Right lobe of liver (tissue), 6 donors: Measurements from ENCODE around the gene CT47C1. TPM values are rescaled to one million over a fixed set of nuclear protein-coding genes. Genes with fewer than 3 reads are reported as not detected.
"Not testable (repeated sequence)": the region's sequence is repeated elsewhere in the genome, so short reads cannot be mapped to it uniquely, and the experiment has no call there.

Experiments
- ATAC-seq, 4 donors: fragments of 200-7000 bp; cut with Tn5 transposase; one replicate each; pipeline ENCODE4 v1.9.1; 2020; ENCODE audit warnings: mild to moderate bottlenecking in 4 of 4, moderate library complexity in 4 of 4
- DNase-seq, 3 donors: peaks; one replicate each; pipeline ENCODE4 v3.0.0-alpha.2; 2020
- H3K27ac ChIP-seq, 3 donors: fragments of 200-600 bp; one replicate each; pipeline ENCODE4 v1.8.0; 2022
- H3K27me3 ChIP-seq, 2 donors: fragments of 200-600 bp; one replicate each; pipeline ENCODE4 v1.8.0; 2022
- H3K36me3 ChIP-seq, 4 donors: fragments of 200-600 bp; sonication (generic) in 1 of 4; one replicate each; pipeline versions ENCODE4 v1.5.1 to v1.8.0; 2017 to 2022; ENCODE audit warnings: control low read depth in 1 of 4
- H3K4me1 ChIP-seq, 4 donors: fragments of 200-600 bp; sonication (generic) in 1 of 4; one replicate each; pipeline versions ENCODE4 v1.5.1 to v1.8.0; 2017 to 2022; ENCODE audit warnings: control low read depth in 1 of 4
- H3K4me3 ChIP-seq, 3 donors: fragments of 200-600 bp; one replicate each; pipeline ENCODE4 v1.8.0; 2022
- H3K9me3 ChIP-seq, 4 donors: fragments of 200-600 bp; sonication (generic) in 1 of 4; one replicate each; pipeline versions ENCODE4 v1.5.1 to v1.8.0; 2017 to 2022; ENCODE audit warnings: control low read depth in 1 of 4
- CTCF ChIP-seq, 4 donors: fragments of 200-600 bp in 3 of 4; fragments of 450-650 bp in 1 of 4; IDR thresholded peaks; one replicate each; pipeline versions ENCODE4 v1.5.1 to v1.8.0; 2016 to 2022; ENCODE audit warnings: antibody characterized with exemption in 4 of 4, mild to moderate bottlenecking in 2 of 4
- POLR2A ChIP-seq: fragments of 450-650 bp; IDR thresholded peaks from one replicate; pipeline ENCODE4 v1.6.1; 2017; ENCODE audit warnings: antibody characterized with exemption, mild to moderate bottlenecking
- WGBS: methylation state at CpG from one replicate; pipeline ENCODE4 v1.1.6; 2018; ENCODE audit warnings: low coverage, low lambda C conversion rate; ENCODE audit not compliant: insufficient coverage; ENCODE audit errors: missing lambda C conversion rate; 5-methylcytosine and 5-hydroxymethylcytosine counted together
- intact Hi-C, 2 donors: fragments of 100-400 bp; cut with DNase I; formaldehyde crosslinking; loops; one replicate each; pipeline versions ENCODE4 v1.11.2 to v1.14.1; 2022
- long read RNA-seq: library from polyadenylated mRNA; unstranded; transcript quantifications from one replicate; pipeline ENCODE4 v2.0.0, GENCODE V29; 2019
- total RNA-seq, 6 experiments: library from RNA; depleted of rRNA in 2 of 6; stranded (reverse); fragments of >200 nt in 2 of 6; fragmentation: NEBNext Ultra II Directional in 3 of 6; extraction: Animal tissue kit (Norgen Biotek cat#: 25700) in 3 of 6; gene quantifications; one replicate each; pipeline versions ENCODE4 v1.1.0 to v1.2.4, GENCODE V29; 2016 to 2023
- donor health status: DM: no; HTN: yes; CAD: no.
- donor health status: DM: no; HTN: no; CAD: no.
- donor health status: DM: no; HTN: no; CAD: no.
- donor health status: DM: no; HTN: yes; CAD: no.
- donor health status: DM: no; HTN: yes; CAD: no.

CT47C1 gene
- not detected for total RNA-seq
- long read RNA-seq = 0 reads

DNA sequence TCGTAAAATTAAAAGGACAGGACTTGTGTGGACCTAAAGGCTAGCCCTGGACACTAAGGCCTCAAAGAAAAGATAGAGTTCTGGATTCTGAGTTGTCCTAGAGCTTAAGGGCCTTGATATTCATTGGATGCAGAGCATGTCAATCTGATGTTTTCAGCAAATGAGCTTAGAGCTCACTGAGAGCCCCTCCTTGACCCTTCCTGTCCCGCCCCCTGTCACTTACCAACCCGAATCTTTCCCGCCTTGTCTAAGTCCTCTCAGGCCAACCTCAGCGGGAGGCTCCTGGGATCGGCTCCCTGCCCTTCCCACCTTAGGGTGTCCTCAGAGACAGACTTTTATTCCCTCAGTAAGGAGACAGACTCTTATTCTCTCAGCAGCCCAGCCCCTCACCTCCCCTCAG lies at the start of gene CT47C1:
Gene CT47C1 (plus strand): TSS at position 250 of the 400 bp plus-strand sequence. CDS start 233 bp downstream, outside the sequence.
- ATAC-seq (no peak), DNase-seq (no peak)
- TF ChIP-seq POLR2A (no peak), CTCF (IDR thresholded peaks at IDR 0.05) (no peak)
- Histone ChIP-seq H3K4me1 (no peaks in the 10 kb centered on the region), H3K27me3 (no peaks in the 10 kb centered on the region), H3K4me3 (no peak within 1 kb of the TSS), H3K36me3 (no peaks in the 10 kb centered on the region), H3K27ac (no peak within 1 kb of the TSS), H3K9me3 (no peaks in the 10 kb centered on the region)
- 73% methylated on average over 5 of the region's 6 CpGs for WGBS
- intact Hi-C loops = no loop called here

- Histone ChIP-seq H3K27ac (no peak overlapping the region), H3K4me1 (no peaks in the 10 kb centered on the region), H3K9me3 (no peaks in the 10 kb centered on the region), H3K4me3 (no peak overlapping the region), H3K36me3 (no peaks in the 10 kb centered on the region), H3K27me3 (no peaks in the 10 kb centered on the region)
- TF ChIP-seq POLR2A (no peak), CTCF (IDR thresholded peaks at IDR 0.05) (no peak)
- DNase-seq = no peak
- intact Hi-C loops = no loop called here
- 80% methylated on average over 4 of the region's 5 CpGs for WGBS
- ATAC-seq = no peak
These were observed 46.9 kb upstream of the CT47C1 start for GRCh38 chrX:119025900-119026299.

DNA sequence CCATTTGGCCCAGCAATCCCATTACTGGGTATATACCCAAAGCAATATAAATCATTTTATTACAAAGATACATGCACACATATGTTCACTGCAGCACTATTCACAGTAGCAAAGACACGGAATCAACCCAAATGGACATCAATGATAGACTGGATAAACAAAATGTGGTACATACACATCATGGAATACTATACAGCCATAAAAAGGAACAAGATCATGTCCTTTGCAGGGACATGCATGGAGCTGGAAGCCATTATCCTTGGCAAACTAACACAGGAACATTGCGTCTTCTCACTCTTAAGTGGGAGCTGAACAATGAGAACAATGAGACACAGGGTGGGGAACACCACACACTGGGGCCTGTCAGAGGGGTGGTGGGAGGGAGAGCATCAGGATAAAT lies 46.4 kb upstream of the CT47C1 start:
- 76% methylated on average over 2 of the region's 2 CpGs for WGBS
- H3K36me3 ChIP-seq, intact Hi-C loops: not testable (repeated sequence)

GRCh38 chrX:119027960-119028732 lies 44.6 kb upstream of the CT47C1 start:
- ATAC-seq, DNase-seq, H3K36me3 ChIP-seq, H3K27ac ChIP-seq, H3K4me1 ChIP-seq, H3K9me3 ChIP-seq, H3K4me3 ChIP-seq, H3K27me3 ChIP-seq, intact Hi-C loops: not testable (repeated sequence)
- WGBS = 64% methylated on average over 4 of the region's 28 CpGs

More for the DNA sequence above, 46.4 kb upstream of the CT47C1 start:
- not testable (repeated sequence) for H3K9me3 ChIP-seq, DNase-seq, ATAC-seq, H3K27ac ChIP-seq, H3K4me1 ChIP-seq, H3K27me3 ChIP-seq, H3K4me3 ChIP-seq

- Histone ChIP-seq H3K27me3 (no peaks in the 10 kb centered on the region), H3K36me3 (no peaks in the 10 kb centered on the region), H3K9me3 (no peaks in the 10 kb centered on the region), H3K4me3 (no peak overlapping the region), H3K27ac (no peak overlapping the region), H3K4me1 (no peaks in the 10 kb centered on the region)
- 67% methylated on average over 1 of the region's 1 CpG for WGBS
- ATAC-seq (no peak), DNase-seq (no peak)
- intact Hi-C loops = no loop called here
- TF ChIP-seq POLR2A (no peak), CTCF (IDR thresholded peaks at IDR 0.05) (no peak)
These were observed 44.0 kb upstream of the CT47C1 start for GRCh38 chrX:119028733-119029330.

- H3K9me3 ChIP-seq, H3K27ac ChIP-seq, DNase-seq, H3K27me3 ChIP-seq, H3K36me3 ChIP-seq, H3K4me1 ChIP-seq, intact Hi-C loops, H3K4me3 ChIP-seq, ATAC-seq: not testable (repeated sequence)
- no CpG with 5 or more reads among the region's 10 CpGs for WGBS
These were observed 43.1 kb upstream of the CT47C1 start for GRCh38 chrX:119029656-119030055.
